ENCODE measurements around the gene FECH.

FECH gene

GRCh38 chr18:57502624-57503023, 83.9 kb downstream of the FECH start:
- Histone ChIP-seq H3F3A (ENCODE audit: insufficient read depth, low read length) (no peaks in the 10 kb centered on the region), H3K4me1 (ENCODE audit: insufficient read depth, low read length, severe bottlenecking) (no peaks in the 10 kb centered on the region), H3K36me3 (ENCODE audit: insufficient read depth, low read length) (no peaks in the 10 kb centered on the region), H4K20me1 (ENCODE audit: insufficient read depth, low read length) (no peaks in the 10 kb centered on the region), H2AFZ (ENCODE audit: low read length) (no peak overlapping the region), H3K79me2 (ENCODE audit: insufficient read depth, low read length) (no peaks in the 10 kb centered on the region), H3K9me3 (ENCODE audit: low read length) (no peaks in the 10 kb centered on the region), H3K9ac (ENCODE audit: low read length) (no peak overlapping the region), H3K4me3 (ENCODE audit: low read depth, low read length, poor library complexity, severe bottlenecking) (no peak overlapping the region), H3K4me2 (ENCODE audit: low read length) (no peak overlapping the region), H3K9me2 (ENCODE audit: low read depth, low read length) (no peaks in the 10 kb centered on the region), H3K27me3 (ENCODE audit: insufficient read depth, low read length) (0 out of 2 replicates have a peak, but pooled peaks cover 2% of the 10 kb centered on the region), H3K27ac (ENCODE audit: low read depth, low read length, poor library complexity, severe bottlenecking) (no peak overlapping the region)
- no peak for TF ChIP-seq CTCF (IDR thresholded peaks at IDR 0.05; ENCODE audit: low read length)

- TF ChIP-seq EZH2 (IDR thresholded peaks at IDR 0.05; ENCODE audit: borderline replicate concordance, low read length) (no peak), CTCF (IDR thresholded peaks at IDR 0.05; ENCODE audit: low read length) (no peak)
Measured at GRCh38 chr18:57498682-57499256, 87.7 kb downstream of the FECH start.

More at GRCh38 chr18:57498682-57499256, 87.7 kb downstream of the FECH start:
- no peaks in the 10 kb centered on the region for H3K9me3 ChIP-seq (ENCODE audit: low read length)
- H4K20me1 ChIP-seq (ENCODE audit: insufficient read depth, low read length), result no peaks in the 10 kb centered on the region
- no peak overlapping the region for H3K9ac ChIP-seq (ENCODE audit: low read length)
- no peaks in the 10 kb centered on the region for H3K9me2 ChIP-seq (ENCODE audit: low read depth, low read length)
- H3F3A ChIP-seq (ENCODE audit: insufficient read depth, low read length), result no peaks in the 10 kb centered on the region
- H3K27ac ChIP-seq (ENCODE audit: low read depth, low read length, poor library complexity, severe bottlenecking), result no peak overlapping the region
- no peak overlapping the region for H2AFZ ChIP-seq (ENCODE audit: low read length)
- H3K4me1 ChIP-seq (ENCODE audit: insufficient read depth, low read length, severe bottlenecking), result no peaks in the 10 kb centered on the region
- H3K79me2 ChIP-seq (ENCODE audit: insufficient read depth, low read length), result no peaks in the 10 kb centered on the region
- H3K4me2 ChIP-seq (ENCODE audit: low read length), result no peak overlapping the region
- H3K4me3 ChIP-seq (ENCODE audit: low read depth, low read length, poor library complexity, severe bottlenecking), result no peak overlapping the region
- no peaks in the 10 kb centered on the region for H3K36me3 ChIP-seq (ENCODE audit: insufficient read depth, low read length)
- no peaks in the 10 kb centered on the region for H3K27me3 ChIP-seq (ENCODE audit: insufficient read depth, low read length)

All from OCI-LY1 (cell line).